ENCODE results near the gene SELENOM.
"Not testable (repeated sequence)": the region's sequence is repeated elsewhere in the genome, so short reads cannot be mapped to it uniquely, and the experiment has no call there.

SELENOM gene

DNA sequence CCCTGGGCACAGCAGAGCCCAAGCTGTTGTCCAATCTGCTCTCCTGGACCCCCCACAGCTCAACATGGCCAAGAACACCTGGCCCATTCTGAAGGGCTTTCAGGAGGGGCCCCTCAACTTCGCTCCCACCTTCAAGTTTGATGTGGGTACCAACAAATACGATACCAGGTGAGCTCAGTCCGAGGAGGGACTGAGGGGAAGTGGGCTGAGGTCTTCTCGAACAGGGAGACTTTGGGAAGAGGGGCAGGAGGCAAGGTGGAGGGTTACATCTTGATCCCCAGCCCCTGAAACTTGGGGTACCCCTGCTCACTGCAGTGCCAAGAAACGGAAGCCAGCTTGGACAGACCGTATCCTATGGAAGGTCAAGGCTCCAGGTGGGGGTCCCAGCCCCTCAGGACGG is 20.8 kb upstream of the SELENOM start:
- no peak for DNase-seq

DNA sequence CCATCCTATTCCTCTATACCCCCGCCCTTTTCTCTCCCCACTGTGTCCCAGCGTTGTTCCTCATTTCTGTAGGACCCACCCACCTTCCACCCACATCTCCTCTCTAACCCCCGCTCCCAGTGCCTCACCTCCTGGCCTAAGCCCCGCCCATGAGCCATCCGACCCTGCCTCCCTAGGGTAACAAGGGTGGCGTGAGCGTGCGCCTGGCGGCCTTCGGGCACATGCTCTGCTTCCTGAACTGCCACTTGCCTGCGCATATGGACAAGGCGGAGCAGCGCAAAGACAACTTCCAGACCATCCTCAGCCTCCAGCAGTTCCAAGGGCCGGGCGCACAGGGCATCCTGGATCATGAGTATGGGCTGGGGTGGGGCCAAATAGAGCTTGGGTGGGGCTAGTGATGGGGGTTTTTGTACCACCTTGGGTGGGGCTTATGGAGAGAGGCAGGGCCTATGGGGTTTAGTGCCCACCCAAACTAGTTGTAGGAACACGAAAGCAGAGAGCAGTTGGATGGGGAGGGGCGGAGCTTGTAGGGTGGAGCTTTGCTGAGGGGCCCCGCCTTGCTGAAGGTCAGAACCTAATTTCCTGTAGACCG is 19.9 kb upstream of the SELENOM start:
- no peak for DNase-seq

DNA sequence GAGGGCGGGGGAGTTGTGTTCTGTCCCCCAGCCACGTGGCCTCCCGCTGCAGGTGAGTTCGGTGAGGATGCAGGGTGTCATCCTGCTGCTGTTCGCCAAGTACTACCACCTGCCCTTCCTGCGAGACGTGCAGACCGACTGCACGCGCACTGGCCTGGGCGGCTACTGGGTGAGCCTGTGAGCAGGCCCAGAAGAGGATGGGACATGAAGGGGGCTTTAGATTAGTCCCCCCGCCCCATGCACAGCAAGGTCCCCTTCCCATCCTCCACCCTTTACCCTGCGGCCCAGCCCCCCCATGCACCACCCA is 19.5 kb upstream of the SELENOM start:
- no peak for DNase-seq

DNA sequence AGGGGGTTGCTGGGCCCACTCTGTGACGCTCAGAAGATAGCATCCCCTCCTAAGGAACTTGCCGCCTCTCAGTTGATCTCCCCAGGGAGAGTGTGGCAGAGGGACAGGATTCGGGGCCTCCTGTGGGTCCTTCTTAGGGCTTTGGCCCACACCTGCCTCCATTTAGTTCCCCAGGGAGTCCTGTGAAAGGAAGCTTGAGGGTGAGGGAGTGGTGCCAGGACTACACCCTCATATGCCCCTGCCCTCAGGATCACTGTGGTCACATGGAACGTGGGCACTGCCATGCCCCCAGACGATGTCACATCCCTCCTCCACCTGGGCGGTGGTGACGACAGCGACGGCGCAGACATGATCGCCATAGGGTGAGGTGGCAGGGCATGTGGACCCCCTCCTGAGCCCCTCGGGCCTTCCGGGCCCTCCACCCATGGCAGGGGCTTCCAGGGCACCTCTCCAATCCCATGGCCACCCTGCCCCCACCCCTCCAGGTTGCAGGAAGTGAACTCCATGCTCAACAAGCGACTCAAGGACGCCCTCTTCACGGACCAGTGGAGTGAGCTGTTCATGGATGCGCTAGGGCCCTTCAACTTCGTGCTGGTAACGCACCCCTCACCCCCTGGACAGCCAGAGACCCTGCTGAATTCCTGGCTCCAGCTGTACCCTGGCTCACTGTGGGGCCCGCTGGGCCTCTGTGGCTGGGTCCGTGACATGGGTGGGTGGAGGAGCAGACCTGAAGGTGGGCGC is 18.9 kb upstream of the SELENOM start:
- DNase-seq: no peak

GRCh38 chr22:31125521-31126117 is 18.3 kb upstream of the SELENOM start:
- DNase-seq: no peak

DNA sequence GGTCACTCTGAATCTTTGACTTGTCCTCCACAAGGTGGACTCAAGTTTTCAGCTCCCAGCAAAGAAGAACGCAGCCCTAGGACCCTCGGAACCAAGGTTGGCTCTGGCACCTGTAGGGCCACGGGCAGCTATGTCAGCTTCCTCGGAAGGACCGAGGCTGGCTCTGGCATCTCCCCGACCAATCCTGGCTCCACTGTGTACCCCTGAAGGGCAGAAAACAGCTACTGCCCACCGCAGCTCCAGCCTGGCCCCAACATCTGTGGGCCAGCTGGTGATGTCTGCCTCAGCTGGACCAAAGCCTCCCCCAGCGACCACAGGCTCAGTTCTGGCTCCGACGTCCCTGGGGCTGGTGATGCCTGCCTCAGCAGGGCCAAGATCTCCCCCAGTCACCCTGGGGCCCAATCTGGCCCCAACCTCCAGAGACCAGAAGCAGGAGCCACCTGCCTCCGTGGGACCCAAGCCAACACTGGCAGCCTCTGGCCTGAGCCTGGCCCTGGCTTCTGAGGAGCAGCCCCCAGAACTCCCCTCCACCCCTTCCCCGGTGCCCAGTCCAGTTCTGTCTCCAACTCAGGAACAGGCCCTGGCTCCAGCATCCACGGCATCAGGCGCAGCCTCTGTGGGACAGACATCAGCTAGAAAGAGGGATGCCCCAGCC is 17.6 kb upstream of the SELENOM start:
- no peak for DNase-seq

DNA sequence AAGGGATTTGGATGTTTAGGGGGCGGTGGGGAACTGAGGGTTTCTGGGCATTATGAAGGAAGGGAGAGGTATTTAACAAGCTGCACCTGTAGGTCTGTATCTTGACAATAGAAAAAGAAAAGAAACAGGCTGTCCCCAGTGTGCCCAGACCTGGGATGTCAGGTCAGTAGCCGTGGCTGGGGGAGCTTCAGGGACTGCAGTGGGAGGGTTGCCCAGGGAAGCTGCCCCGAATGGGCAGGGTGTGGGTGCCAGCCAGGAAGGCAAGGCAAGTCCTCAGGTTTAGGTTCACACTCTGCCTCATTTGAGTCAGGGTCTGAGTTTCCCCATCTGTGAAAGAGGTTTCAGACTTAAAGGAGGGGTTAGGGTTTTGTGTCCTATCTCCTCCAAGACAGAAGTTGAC is 16.9 kb upstream of the SELENOM start:
- DNase-seq: no peak

GRCh38 chr22:31123292-31123602 is 15.9 kb upstream of the SELENOM start:
- DNase-seq: no peak

DNA sequence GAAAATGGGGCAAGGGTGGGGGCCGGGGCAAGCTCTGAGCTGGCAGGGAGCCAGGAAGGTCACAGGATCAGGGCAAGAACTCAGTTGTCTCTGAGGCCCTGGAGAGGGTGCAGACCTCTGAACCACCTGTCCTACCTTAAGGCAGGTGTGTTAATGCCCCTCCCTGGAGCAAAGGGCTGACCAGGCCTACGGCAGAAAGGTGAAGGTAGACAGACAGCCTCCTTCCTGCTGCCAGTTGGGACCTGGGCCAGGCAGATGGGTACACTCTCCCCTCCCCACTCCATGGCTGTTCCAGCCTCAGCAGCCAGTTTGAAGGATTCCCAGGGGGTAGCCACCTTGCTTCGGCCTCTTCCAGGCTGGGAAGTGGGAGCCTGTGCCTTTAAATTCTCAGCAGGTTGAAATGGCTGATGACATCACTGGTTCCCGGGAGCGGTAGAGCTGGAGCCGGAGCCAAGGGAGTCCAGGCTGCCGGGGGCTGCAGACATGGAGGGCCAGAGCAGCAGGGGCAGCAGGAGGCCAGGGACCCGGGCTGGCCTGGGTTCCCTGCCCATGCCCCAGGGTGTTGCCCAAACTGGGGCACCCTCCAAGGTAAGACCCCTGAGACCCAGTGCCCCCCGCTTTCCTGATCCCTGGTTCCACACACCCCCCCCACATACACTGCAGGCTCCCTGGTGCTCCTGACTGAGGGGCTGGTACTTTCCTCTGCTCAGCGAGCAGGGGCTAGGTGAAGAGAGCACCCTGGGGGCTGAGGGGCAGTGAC is 15.3 kb upstream of the SELENOM start, which contains the start of gene INPP5J:
TSS of gene INPP5J (plus strand) at position 435 of the 760 bp plus-strand sequence. CDS start at position 484, 49 bp downstream.
- no peak for DNase-seq

GRCh38 chr22:31122196-31122531 is 14.8 kb upstream of the SELENOM start:
- DNase-seq: no peak

DNA sequence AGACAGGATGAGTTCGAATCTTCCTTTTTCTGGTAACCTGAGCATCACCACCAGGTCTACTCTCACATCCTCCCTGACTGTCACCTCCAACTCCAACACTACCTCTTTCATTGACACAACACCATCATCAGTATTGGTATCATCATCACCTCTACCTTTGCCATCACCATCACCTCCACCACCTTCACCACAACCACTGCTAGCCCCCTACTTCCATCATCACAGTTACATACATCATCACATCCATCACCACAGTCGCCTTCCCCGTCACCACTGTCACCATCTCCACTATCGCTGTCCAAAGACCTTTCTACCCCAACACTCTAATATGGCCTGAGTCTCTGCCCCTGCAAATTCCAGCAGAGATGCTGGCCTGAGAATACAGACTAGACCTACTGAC is 14.0 kb upstream of the SELENOM start:
- no peak for DNase-seq

- no peak for DNase-seq
These were observed 13.3 kb upstream of the SELENOM start for GRCh38 chr22:31120642-31121041.

DNA sequence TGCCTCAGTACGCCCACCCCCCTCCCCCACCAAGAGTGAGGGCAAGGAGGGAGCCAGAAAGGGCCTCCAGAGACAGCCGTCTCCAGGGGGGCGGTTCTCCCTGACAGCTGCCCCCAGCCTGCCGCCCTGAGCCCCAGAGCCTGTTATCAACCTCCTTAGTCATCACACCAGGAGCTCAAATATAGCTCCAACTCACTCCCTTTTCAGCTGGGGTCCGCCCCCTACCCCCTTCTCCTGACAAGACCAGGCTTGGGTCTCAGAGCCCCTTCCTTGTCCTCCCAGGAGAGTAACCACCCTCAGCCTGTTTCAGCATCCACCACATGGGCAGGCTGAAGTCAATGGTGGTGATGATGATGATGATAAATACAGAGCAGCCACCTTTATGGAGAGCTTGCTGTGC is 12.9 kb upstream of the SELENOM start:
- DNase-seq: no peak

DNA sequence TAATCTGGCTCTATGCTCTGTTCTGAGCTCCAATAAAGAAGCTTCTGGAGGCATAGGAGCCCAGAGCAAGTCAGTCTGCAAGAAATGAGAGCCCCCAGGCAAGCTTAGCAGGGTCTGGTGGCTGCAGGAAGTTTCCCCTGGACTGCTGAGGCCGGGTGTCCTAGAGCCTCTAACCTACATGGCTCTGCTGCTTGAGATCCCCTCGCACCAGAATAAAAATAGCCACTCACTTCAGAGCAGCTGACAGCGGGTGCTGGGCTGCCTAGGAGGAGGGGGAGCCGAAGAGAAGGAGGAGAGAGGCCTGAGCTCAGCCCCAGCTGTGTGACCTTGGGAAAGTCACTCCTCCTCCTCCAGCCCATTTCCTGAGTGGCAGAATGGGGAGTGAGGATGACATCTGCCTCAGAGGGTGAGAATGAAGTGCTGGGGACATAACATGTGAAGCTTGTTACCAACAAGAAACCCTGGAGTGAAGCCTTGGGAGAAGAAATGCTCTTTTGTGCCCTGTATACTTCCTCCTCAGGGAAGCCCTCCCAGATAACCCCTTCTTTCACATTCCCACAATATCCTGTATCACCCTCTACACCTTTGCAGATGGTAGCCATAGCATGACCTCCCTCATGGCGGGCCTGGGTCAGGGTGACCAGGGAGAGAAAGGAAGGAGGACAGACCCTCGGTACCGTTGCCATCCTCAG is 11.8 kb upstream of the SELENOM start:
- no peak for DNase-seq

GRCh38 chr22:31118046-31118820 is 10.9 kb upstream of the SELENOM start:
- no peak for DNase-seq

DNA sequence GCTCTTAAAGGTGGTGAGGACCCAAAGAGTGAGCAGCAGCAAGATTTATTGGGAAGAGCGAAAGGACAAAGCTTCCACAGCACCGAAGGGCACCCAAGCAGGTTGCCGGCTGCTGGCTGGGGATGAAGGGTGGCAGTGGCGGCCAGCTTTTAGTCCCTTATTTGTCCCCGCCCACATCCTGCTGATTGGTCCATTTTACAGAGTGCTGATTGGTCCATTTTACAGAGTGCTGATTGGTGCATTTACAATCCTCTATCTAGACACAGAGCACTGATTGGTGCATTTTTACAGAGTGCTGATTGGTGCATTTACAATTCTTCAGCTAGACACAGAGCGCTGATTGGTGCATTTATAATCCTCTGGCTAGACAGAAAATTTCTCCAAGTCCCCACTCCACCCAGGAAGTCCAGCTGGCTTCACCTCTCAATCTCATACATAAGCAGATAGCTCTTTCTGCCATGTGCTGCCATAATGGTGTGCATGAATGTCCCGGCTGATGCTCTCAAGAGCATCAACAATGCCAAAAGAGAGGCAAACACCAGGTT is 5.3 kb upstream of the SELENOM start:
- DNase-seq: not testable (repeated sequence)

DNA sequence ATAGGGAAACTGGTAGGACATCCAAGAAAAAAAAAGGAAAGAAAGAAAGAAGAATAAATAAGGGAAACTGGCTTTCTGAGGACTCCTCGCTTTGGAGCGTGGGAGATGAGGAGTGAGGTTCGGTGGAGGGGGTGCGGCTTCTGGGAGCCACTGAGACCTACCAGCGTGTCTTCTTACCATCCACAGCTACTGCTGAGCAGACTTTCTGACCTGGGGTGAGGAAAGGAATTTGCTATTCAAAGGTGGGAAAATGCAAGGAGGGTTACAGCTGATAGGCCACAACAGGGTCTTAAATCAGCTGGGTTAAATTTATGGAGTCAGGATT is 488 bp upstream of the SELENOM start:
- no peak for DNase-seq

GRCh38 chr22:31106731-31107177 is 614 bp downstream of the SELENOM start:
- no peak for DNase-seq

DNA sequence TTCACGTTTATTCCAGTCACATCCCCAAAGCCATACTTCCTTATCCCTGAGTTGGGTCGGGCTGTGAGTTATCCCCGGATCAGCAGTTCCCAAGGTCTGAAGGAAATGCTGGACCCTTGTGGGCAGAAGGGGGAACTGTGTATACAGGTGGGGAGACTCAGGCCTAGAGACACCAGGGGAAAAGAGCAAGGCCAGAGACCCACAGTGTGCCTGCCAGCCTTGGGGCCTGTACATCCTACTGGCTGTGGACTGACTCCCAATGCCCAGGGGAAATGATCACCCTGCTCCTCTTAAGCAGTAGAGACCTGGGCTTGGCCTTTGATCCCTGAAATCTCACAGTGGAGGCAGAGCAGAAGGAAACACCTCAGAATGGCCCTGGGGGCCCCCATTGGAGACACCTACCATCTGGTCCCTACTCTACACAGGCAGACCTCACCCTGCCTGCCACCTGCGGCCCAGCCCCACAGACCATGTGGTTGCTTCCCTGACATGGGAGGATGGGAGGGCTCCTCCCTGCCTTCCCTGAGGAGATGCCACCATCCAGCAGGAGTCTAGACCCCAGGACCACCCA is 1.3 kb downstream of the SELENOM start:
- DNase-seq: no peak

DNA sequence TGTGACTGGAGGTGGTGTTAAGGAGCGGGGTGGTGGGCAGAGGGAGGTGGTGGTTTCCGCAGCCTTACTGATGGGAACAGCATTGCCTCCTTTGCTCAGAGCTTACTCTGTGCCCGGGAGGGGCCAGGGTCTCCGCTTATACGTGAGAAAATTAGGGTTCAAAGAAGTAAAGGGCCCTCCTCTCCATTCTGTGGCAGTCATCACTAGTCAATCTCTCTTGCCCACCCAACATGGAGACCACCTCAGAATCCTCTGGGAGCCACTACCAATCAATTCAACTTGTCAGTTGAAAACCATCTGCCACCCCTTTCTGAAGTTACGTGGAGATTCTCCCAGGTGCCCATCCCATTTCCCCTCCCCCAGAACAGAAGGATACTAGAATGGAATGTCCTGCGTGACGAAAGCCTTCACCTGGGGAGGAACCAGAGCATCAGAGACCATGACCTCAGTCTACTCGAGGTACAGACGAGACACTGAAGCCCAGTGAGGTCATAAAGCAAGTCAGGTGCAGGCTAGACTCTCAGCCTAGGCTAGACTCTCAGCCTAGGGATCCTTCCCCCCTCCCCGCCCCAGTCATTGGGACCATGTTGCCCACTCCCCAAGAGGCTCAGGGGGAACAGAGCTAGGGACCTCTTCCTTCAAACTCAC is 2.0 kb downstream of the SELENOM start:
- no peak for DNase-seq

- no peak for DNase-seq
These were observed 2.5 kb downstream of the SELENOM start for GRCh38 chr22:31104869-31105268.
